IPS-NIHi11 (cell line): Measurements from ENCODE around the gene QSOX2.
A peak's percentile ranks its signal among the peaks of the same experiment; 100 is the strongest.

Experiments
- DNase-seq: peaks from one replicate; pipeline ENCODE4 v3.0.0; 2012; ENCODE audit warnings: mixed read lengths, low spot score

QSOX2 gene

GRCh38 chr9:136264441-136265405 is 19.1 kb upstream of the QSOX2 start:
- no peak for DNase-seq

GRCh38 chr9:136264031-136264430 is 18.4 kb upstream of the QSOX2 start:
- no peak for DNase-seq

- DNase-seq = no peak
Observed at GRCh38 chr9:136262671-136263178, 17.1 kb upstream of the QSOX2 start.

DNA sequence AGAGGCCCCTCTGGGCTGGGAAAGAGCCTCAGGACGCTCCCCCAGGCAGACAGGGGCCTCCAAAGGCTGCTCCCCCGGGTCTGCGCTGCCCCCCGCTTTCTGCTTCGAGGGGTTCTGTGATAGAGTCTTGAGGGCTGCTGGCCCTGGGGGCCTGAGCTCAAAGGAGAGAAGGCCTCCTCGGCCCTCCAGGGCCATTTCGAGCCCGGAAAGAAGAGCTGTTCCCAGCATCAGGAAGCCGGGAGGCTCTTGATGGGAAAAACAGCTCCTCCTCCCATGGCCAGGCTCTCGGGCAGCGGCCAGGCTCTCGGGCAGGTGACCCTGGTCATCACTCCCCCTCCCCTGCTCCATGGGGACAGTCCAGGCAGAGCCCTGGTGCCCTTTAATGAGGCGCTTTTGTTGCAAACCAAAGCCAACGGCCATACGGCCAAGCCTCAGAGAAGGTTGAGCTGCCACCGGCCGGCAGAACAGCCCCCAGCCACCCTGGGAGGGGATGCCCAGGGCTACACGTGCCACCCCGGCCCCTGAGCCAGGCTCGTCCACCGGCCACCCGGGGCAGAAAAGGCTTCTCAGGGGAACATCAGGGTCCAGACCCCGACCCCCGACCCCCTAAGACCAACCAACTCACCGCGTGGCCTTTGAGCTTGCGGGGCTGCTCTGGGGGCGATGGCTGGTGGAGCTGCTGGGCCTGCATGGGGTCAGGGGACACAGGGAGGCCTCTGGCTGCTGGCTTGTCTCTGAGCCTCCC is 16.2 kb upstream of the QSOX2 start:
- DNase-seq = no peak

DNA sequence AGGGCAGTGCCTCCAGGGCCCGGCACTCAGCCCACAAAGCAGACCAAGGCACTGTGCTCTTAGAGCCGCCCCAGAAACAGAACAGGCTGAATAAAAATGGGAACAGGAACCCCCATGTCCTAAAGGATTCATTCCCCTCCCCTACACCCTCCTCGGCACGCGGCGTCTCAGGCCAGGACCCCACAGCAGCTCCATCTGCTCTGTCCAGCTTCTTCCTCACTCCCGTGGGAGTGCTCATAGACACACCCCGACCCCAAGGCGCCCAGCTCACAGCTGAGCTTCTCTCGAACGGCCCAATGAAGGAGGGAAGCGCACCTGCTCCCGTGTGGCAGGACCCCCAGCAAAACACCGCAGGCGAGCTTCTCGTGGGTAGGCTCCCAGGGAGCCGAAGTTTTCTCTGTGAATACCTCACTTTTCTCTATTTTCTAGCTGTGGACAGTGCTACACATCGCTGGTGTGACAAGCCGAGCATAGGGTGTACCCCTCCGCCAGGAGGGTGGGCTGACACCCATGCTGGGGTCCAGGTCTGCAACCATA is 15.4 kb upstream of the QSOX2 start:
- DNase-seq = no peak

- no peak for DNase-seq
Observed at GRCh38 chr9:136260521-136260920, 14.9 kb upstream of the QSOX2 start.

GRCh38 chr9:136259836-136260235 is 14.2 kb upstream of the QSOX2 start:
- no peak for DNase-seq

DNA sequence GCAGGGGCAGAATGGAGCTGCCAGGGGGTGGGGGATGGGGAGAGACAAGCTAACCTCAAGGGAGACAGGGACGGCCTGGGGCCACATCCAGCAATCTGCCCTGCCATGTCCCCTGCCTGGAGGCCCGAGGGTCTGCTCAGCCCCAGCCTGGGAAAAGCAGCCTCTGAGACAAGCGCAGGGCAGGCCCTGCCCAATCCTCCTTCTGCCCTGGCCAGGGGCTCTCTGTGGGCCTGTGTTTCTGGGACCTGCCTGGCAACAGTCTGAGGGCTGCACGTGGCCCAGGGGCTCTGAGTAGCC is 13.9 kb upstream of the QSOX2 start:
- DNase-seq = no peak

- DNase-seq = no peak
Observed at GRCh38 chr9:136258786-136259516, 13.3 kb upstream of the QSOX2 start.

GRCh38 chr9:136258299-136258625 is 12.7 kb upstream of the QSOX2 start:
- no peak for DNase-seq

DNA sequence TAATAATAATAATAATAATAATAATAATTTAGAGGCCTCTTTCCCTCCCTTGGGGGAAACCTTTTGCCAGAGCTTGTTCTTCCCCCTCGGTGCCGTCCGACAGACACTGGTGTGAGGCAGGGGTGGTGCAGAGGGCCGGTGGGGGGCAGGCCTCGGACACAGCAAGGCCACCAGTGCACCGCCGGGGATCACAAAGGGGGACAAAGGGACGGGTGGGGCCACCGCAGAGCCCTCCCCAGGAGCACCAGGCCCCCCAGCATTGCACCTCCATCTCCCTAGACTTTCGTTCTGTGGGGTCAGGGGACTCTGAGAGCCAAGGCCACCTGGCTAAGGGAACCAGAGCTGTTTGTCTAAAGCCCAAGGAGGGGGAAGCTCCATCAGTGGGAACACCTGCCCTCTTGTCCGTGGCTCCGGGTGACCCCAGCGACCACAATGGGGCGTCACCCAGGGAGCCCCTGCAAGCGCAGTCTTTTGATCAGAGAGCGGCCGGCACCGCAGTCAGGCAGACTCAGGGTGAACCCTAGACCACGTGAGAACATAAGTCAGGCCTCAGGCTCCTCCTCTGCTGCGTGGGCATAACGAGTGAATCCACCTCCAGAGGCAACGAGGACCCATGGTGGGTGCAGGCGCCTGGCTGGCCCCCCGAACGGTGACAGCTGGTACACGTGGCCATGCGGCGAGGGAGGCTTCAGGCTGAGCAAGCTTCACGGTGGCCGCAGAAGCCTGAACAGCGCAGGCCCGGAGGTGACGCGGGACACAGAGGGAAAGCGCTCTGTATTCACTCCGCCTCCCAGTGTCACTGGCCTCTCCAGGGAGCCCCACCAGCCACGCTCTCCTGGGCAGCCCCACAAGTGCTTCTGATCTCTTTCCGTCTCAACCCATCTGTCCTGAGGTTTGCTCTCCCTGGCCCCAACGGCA is 12.0 kb upstream of the QSOX2 start:
- no peak for DNase-seq

- DNase-seq = no peak
Observed at GRCh38 chr9:136255896-136256890, 10.6 kb upstream of the QSOX2 start.

DNA sequence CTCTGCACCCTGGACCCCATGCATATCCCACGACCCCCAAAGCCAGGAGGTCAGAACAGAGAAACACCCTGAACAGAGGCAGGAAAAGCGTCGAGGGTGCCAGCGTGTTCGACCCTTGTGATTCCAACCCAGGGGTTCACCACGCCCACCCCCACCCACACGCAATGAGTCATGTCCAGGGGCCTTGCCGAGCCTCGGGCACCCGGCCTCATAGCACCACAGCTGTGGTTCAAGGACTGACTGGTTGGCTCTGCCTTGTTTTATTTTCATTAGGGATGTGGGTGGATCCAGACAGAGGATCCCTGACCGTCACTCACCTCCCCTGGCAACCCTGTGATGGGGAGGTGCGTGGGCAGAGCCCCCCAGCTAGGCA is 9.5 kb upstream of the QSOX2 start:
- no peak for DNase-seq

- peak; percentile 63 for DNase-seq
Observed at GRCh38 chr9:136254381-136255165, 9.0 kb upstream of the QSOX2 start.

DNA sequence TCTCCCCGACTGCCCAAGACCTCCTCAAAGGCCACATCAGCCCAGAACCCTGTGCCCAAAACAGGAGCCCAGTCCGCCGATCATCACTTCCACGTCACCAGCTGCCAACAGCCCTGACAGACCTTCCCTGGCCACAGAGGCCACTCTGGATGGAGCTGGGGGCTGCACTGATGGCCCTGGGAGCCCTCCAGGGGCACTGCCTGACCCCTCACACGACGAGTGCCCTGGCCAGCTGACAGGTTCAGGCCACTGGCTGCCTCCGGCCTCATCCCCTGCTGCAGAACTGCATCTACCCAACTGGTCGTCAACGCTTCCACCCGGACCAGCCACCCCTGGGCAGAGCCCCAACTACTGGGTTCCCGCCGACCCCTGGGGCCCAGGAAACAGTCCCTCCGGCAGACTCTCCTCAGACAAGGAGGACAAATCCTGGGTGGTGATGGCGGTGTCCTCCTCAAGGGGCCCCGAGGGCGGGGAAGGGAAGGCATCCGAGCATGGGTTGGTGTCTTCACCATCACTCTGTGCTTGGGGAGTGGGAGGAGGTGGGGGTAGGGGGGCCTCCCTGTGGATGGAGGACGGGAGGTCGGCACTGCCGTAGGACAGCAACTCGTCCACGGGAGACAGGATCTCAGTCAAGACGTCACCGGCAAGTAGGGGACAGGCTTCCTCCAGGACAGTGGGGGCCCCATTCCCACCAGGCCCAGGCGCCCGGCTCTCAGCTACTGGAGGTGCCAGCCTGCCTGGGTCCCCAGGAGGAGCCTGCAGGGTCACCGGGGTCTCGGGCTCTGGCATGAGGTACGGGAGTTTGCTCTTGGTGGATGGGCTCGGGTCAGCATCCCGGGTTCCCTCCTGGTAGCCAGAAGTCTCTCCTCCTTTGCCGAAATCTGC is 7.9 kb upstream of the QSOX2 start:
- DNase-seq = no peak

- DNase-seq = no peak
Observed at GRCh38 chr9:136252846-136253245, 7.2 kb upstream of the QSOX2 start.

DNA sequence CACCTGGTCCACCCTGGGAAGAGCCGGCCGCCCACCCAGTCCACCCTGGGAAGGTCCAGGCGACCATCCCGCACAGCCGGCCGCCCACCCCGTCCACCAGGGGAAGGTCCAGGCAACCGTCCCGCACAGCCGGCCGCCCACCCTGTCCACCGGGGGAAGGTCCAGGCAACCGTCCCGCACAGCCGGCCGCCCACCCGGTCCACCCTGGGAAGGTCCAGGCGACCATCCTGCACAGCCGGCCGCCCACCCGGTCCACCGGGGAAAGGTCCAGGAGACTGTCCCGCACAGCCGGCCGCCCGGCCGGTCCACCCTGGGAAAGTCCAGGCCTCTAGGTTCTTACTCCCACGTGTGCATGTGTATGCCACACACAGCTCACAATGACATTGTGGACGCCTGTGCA is 6.7 kb upstream of the QSOX2 start:
- DNase-seq = no peak
